C4-2B (cell line): ENCODE data around the gene MAGOH.

Experiments
- CTCF ChIP-seq: fragments of 450-650 bp; conservative IDR thresholded peaks from 2 replicates; pipeline ENCODE4 v1.5.1; 2017; ENCODE audit warnings: mild to moderate bottlenecking
- ZFX ChIP-seq: fragments of 450-650 bp; IDR thresholded peaks from 2 replicates; pipeline ENCODE4 v1.6.1; 2017

DNA sequence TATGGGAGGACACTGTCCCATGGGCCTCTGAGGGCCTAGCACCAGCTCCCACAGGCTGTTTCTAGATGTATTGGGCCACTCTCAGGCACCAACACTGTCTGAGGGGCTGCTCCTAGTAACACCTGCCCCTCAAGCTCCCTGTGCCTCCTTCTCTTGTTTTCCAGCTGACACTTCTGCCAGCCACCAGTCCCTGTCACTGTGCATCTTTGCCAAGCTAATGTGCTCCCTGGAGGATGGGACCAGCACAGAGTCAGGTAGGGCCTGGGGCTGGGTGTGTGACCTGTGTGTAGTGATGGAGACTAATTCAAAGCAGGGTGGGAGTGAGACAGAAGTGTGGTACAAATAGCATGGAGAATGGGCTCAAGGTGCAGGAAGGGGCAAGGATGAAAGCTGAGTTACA is 29.4 kb upstream of the MAGOH start:
- TF ChIP-seq CTCF (no peak), ZFX (no peak)
